ENCODE measurements around the gene SHANK3. TPM values are rescaled to one million over a fixed set of nuclear protein-coding genes. Genes with fewer than 3 reads are reported as not detected.

SHANK3 gene
- total and polyA plus RNA-seq, 8 donors, result 17.2 to 42.9 (median 23.5) TPM

DNA sequence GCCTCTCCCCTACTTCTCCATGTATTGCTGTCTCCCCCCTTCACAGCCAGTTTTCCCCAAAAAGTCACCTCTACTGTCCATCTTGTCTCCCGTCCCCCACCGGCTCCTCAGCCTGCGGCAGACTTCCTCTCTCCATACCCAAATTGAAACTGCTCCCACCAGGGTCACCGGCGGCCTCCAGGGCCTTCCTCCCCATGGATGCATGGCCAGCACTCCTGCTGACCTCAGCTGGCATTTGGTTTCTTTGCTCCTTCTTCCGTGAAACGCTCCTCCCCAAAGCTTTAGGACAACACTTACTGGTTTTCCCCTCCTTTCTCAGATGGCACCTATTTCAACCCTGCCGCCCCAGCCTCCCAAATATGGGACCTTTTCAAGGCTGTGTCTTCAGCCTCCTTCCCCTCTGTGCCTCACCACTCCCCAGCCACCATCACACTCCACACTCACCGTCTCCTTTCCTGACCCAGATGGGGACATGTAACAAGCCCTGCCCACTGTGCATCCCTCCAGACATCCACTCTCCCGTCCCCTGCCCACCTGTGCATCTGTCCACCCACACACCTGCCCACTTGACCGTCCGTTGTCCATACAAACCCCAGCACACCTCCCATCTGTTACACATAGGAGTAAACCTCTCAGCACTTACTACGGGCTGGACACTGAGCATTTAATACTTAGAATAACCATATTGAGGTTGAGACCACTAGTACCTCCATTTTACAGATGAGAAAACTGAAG lies 43.8 kb downstream of the SHANK3 start:
- TF ChIP-seq, protein P1, sequence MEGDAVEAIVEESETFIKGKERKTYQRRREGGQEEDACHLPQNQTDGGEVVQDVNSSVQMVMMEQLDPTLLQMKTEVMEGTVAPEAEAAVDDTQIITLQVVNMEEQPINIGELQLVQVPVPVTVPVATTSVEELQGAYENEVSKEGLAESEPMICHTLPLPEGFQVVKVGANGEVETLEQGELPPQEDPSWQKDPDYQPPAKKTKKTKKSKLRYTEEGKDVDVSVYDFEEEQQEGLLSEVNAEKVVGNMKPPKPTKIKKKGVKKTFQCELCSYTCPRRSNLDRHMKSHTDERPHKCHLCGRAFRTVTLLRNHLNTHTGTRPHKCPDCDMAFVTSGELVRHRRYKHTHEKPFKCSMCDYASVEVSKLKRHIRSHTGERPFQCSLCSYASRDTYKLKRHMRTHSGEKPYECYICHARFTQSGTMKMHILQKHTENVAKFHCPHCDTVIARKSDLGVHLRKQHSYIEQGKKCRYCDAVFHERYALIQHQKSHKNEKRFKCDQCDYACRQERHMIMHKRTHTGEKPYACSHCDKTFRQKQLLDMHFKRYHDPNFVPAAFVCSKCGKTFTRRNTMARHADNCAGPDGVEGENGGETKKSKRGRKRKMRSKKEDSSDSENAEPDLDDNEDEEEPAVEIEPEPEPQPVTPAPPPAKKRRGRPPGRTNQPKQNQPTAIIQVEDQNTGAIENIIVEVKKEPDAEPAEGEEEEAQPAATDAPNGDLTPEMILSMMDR (IDR thresholded peaks at IDR 0.05), result no peak
- intact Hi-C loops (cut with DNase I), result no loop called here
- ATAC-seq, result no peak
- Histone ChIP-seq H3K27me3 (peaks cover 4 to 25% of the 10 kb centered on the region in 2 donors), H3K9me3 (no peaks in the 10 kb centered on the region), H3K4me1 (peaks cover 0 to 11% of the 10 kb centered on the region in 2 donors), H3K36me3 (peaks cover 0 to 12% of the 10 kb centered on the region in 2 donors), H3K4me3 (no peak overlapping the region), H3K27ac (no peak overlapping the region)
- peak in 1 of 4 donors; percentile 66 for DNase-seq

DNA sequence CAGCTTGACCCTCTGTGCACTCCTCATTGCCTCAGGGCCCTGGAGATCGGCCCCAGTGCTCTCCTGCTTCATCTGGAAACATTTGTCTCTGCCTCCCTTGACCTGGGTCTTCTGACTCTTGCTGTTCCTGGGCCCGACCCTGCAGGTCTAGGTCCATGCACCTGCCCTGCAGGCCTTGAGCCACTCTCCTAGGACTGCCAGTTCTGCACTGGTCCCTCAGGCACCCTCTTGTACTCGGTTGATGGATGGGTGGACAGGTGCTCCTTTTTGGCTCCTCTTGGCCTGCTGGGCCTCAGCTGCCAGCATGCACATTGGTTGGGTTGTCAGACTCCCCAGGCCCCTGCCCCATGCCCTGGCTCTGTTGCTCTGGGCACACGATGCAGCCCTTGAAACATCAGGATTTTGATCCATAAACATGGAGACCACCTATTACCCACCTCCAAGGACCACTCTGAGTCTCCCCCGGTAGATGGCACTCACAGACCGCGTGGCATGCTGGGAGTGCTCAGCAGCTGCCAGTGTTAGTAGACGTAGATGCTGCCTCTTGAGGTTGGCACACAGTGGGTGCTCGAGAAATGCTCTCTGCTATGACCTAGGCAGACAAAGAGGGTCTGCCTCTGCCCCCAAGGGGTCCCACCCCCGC lies 45.2 kb downstream of the SHANK3 start:
- H3K27ac ChIP-seq, result no peak overlapping the region
- intact Hi-C loops (cut with DNase I), result no loop called here
- TF ChIP-seq, protein P1 (IDR thresholded peaks at IDR 0.05), result no peak
- H3K4me3 ChIP-seq, result no peak overlapping the region
- ATAC-seq (no peak), DNase-seq (peak in 1 of 4 donors; percentile 58)
- peaks cover 0 to under 1% of the 10 kb centered on the region in 2 donors for H3K4me1 ChIP-seq
- H3K9me3 ChIP-seq, result no peaks in the 10 kb centered on the region
- peaks cover 4 to 32% of the 10 kb centered on the region in 2 donors for H3K27me3 ChIP-seq
- H3K36me3 ChIP-seq, result peaks cover 0 to 20% of the 10 kb centered on the region in 2 donors

DNA sequence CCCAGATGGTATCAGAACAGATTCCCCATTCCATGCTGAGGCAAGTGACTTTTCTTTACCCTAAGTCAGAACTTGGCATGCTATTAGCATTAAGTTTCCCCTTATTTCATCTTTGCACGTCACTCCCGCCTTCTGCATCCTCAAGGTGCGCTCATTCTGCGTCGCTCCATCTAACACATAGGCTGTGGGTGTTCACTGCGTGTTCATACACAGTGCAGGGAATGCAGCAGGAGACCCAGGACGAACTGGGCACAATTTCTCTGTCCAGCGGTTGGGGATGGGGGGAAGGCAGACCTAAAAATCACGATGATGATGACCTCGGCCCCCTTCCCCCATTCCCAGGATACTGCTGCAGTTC lies 45.7 kb downstream of the SHANK3 start:
- TF ChIP-seq, protein P1 (IDR thresholded peaks at IDR 0.05), result no peak
- Histone ChIP-seq H3K36me3 (peaks cover 0 to 20% of the 10 kb centered on the region in 2 donors), H3K9me3 (no peaks in the 10 kb centered on the region), H3K4me1 (no peaks in the 10 kb centered on the region), H3K27me3 (peaks cover 4 to 32% of the 10 kb centered on the region in 2 donors), H3K27ac (no peak overlapping the region), H3K4me3 (no peak overlapping the region)
- intact Hi-C loops (cut with DNase I), result no loop called here
- peak in 1 of 4 donors; percentile 24 for DNase-seq
- ATAC-seq, result no peak

DNA sequence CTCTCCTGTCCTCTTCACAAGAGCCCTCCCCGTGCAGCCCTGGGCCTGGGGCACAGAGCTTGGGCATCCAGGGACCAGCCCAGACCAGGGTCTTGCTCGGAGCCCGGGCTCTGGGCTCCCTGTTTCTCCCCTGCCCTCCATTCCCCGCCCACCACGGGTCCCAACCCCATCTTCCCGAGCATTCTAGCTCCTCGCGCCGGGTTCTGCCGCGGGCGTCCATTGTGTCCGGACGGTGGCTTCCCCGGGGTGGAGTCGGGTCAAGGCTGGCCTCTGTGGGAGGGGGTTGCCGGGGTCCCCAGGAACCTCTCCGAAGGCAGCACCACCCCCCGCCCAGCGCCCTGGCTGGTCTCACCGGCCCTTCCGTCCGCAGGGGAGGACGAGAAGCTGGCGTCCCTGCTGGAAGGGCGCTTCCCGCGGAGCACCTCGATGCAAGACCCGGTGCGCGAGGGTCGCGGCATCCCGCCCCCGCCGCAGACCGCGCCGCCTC lies 47.2 kb downstream of the SHANK3 start:
- TF ChIP-seq, protein P1 (IDR thresholded peaks at IDR 0.05), result no peak
- ATAC-seq (no peak), DNase-seq (no peak)
- Histone ChIP-seq H3K4me3 (no peak overlapping the region), H3K9me3 (no peaks in the 10 kb centered on the region), H3K27me3 (peaks cover 4 to 32% of the 10 kb centered on the region in 2 donors), H3K4me1 (no peaks in the 10 kb centered on the region), H3K36me3 (peaks cover 0 to 20% of the 10 kb centered on the region in 2 donors), H3K27ac (no peak overlapping the region)
- intact Hi-C loops (cut with DNase I), result no loop called here
